GM18526 (cell line): ENCODE data around the gene YBX2.

ENCODE experiments used
- POLR2A ChIP-seq: IDR thresholded peaks from 3 replicates; pipeline ENCODE4 v1.6.1; 2011; ENCODE audit not compliant: insufficient read length; ENCODE audit errors: extremely low read depth

Gene YBX2

DNA sequence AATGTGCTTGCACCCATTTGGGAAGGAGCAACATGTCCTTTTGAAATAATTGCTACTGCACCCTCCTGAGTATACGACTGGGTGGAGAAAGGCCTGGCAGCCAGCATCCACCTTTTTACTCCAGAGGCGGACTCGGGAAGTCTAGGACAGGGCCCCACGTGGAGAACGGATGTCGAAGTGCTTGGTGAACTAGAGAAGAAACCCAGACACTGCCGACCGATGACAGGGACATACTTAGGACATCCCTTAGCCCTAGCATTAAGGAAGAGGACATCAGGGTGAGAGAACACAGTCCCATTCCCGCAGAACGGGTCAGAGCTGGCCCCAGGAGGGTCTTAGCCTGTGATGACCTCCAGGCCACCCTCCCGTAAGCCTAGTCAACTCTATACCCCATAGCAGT, 3.8 kb downstream of the YBX2 start:
- no peak for TF ChIP-seq POLR2A

DNA sequence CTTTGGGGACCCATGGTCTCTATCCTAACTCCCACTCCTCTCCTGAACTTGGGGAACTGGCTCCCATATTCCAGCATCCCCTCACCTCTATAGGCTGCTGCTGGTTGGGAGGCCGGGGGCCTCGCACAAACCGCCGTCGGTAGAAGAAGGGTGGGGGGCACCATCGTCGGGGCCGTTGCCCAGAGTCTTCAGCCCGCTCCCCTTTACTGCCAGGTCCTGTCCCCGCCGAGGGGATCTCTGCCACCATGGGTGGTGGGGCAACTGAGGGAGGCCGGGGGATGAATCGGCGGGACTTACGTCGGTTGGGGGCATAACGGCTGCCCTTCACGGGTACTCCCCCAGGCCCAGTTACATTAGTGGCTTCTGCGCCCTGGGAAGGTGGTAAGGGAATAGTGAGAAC, 4.3 kb downstream of the YBX2 start:
- TF ChIP-seq POLR2A: no peak

DNA sequence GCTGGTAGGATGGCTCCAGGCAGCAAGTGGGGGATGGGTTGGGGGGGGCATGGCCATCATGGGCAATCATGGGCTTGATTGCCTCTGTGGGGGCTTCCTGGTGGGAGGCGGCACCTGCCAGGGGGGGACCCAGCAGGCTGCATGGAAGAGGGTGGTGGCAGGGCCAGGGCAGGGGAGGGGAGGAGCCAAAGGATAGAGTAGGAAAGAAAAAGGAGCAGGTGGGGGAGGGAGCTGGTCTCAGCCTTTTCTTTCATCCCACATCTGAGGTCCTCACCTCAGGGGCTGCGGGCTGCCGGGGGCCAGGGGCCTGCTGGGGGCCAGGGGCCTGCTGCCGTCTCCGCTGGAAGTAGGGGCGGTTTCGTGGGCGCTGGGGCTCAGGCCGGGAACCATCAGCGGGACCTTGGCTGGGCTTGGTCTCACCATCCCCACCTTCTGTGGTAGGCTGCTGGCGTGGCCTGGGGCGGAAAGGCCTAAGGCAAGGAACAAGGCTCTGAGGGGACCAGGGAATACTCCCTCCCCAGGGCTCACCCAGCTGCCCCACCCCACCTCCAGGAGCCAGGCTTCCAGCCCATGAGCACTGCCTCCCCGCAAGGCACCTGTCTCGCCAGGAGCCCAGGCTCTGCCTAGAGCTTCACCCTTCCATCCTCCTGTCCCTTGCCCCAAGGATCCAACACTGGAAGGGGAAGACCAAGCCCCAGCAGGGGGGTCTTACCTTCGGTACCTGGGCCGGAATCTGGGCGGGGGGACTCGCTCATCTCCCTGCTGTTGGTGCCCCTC, 5.0 kb downstream of the YBX2 start:
- TF ChIP-seq POLR2A: no peak

DNA sequence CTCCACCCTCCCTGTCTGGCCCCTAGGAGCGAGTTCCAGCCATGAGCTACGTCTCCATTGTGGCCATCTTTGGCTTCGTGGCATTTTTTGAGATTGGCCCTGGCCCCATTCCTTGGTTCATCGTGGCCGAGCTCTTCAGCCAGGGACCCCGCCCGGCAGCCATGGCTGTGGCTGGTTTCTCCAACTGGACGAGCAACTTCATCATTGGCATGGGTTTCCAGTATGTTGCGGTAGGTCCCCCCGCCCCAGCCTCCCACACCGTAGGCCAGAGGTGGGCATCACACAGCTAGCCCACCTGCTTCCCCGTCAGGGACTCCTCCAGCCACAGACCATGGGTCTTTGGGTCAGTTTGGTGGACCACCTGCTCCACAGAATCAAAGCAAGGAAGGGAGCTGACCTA, 8.8 kb downstream of the YBX2 start:
- TF ChIP-seq POLR2A: no peak

DNA sequence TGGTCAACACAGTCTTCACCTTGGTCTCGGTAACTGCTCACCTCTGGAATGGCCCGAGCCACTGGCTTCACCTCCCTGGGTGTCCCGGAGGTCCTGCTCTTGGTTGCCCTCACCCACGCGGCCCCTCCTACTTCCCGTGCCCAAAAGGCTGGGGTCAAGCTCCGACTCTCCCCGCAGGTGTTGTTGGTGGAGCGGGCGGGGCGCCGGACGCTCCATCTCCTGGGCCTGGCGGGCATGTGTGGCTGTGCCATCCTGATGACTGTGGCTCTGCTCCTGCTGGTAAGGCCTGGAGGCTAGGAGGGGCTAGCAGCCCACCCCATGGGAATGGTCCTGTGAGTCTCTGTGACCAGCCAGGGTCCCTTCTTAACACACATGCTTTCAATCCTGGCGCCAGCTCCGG, 9.5 kb downstream of the YBX2 start:
- TF ChIP-seq POLR2A: no peak

DNA sequence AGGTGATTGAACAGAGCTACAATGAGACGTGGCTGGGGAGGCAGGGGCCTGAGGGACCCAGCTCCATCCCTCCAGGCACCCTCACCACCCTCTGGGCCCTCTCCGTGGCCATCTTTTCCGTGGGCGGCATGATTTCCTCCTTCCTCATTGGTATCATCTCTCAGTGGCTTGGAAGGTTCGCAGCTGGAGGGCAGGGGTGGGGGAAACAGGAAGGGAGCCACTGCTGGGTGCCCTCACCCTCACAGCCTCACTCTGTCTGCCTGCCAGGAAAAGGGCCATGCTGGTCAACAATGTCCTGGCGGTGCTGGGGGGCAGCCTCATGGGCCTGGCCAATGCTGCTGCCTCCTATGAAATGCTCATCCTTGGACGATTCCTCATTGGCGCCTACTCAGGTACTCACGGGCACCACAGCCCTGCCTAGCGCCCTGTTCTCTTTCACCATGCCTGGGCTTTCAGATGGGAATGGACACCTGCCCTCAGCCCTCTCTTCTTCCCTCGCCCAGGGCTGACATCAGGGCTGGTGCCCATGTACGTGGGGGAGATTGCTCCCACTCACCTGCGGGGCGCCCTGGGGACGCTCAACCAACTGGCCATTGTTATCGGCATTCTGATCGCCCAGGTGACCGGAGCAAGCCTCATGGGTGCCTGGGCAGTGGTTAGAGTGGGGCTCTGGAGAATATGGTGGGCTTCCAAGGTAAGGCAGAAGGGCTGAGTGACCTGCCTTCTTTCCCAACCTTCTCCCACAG, 10.8 kb downstream of the YBX2 start:
- no peak for TF ChIP-seq POLR2A

DNA sequence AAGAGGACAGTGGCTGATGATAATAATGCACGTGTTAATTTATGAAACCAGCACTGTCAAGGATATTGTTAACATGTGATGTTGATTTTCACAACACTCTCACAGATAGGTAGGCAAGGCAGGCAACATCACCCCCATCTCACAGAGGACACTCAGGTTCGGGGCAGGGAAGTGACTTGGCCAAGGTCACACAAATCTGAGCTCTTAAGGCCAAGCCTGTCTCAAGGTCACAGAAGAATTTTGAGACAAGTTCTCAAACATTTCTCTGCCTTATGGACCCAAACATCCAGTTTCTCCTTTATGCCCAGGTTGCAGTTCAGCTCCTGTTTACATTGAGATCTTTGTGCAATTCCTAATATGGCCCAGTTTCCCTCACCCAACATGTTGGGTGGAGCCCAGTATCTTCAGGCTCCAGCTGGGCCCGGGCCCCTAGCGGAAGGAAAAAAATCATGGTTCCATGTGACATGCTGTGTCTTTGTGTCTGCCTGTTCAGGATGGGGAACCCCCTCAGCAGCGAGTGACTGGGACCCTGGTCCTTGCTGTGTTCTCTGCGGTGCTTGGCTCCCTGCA, 11.6 kb downstream of the YBX2 start:
- TF ChIP-seq POLR2A: no peak

DNA sequence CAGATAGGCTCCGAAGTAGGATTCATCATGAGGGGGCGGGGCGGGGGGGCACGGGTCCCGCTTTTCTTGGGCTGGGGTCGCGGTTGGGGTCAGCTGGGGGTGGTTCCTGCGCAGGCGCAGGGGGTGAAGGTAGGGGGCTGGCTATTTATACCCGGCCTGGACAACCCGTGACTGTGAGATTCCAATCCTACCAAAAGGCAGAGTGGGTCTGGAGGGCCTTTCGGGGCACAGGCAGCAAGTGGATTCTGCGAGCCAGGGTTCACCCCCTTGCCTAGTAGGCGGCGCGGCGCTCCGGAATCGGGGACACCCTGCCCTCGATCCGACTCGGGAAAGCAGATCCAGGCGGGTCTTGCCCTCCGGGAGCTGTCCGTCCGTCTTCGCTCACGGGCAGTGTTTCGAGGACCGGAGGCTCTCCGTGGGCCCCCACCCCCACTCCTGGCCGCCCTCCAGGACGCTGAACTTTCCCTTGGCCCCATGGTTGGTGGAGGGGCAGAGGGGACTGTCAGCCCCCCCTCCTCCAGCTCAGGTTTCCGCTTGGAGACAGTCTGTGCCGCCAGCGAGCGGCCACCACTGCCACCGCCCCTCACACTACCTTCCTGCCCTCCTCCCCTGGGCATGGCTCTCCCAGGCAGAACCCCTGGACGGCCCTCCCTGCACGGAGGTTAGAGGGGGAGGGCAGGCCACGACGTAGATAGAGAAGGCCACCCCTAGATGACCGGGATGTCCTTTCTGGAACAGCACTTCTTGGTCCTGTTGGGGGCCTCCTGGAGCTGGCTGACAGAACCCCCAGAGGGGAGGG, 12.3 kb downstream of the YBX2 start:
- no peak for TF ChIP-seq POLR2A

DNA sequence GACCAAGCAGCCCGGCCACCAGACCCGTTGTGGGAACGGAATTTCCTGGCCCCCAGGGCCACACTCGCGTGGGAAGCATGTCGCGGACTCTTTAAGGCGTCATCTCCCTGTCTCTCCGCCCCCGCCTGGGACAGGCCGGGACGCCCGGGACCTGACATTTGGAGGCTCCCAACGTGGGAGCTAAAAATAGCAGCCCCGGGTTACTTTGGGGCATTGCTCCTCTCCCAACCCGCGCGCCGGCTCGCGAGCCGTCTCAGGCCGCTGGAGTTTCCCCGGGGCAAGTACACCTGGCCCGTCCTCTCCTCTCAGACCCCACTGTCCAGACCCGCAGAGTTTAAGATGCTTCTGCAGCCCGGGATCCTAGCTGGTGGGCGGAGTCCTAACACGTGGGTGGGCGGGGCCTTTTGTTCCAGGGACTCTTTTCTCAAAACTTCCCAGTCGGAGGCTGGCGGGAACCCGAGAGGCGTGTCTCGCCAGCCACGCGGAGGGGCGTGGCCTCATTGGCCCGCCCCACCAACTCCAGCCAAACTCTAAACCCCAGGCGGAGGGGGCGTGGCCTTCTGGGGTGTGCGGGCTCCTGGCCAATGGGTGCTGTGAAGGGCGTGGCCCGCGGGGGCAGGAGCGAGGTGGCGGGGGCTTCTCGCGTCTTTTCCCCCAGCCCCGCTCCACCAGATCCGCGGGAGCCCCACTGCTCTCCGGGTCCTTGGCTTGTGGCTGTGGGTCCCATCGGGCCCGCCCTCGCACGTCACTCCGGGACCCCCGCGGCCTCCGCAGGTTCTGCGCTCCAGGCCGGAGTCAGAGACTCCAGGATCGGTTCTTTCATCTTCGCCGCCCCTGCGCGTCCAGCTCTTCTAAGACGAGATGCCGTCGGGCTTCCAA, 13.1 kb downstream of the YBX2 start, which contains the start of gene SLC2A4:
Gene SLC2A4 (plus strand): TSS at position 645 of the 879 bp plus-strand sequence. CDS start 217 bp downstream, at position 862.
- no peak for TF ChIP-seq POLR2A

DNA sequence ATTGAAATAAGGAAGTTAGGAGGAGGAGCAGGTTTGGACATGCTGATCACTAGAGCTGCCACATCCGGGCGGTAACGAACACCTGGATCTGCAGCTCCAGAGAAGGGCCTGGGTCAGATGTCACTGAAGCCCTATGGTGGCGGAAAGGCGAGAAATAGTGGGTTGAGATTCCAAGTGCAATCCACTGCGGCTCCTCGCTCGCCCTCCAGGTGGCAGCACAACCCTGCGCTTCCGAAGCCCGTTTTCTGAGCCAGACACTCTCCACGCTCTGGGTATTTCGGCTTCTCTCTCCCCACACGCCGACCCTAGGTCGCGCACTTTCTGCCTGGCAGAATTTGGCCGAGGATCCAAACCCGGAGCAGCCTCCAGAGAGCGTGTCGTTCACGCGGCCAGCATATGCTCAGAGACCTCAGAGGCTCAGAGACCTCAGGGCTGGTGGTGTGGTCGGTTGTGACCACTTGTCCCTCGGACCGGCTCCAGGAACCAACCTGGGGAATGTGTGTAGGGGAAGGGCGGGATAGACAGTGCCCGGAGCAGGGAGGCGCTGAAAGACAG, 13.8 kb downstream of the YBX2 start:
- no peak for TF ChIP-seq POLR2A

DNA sequence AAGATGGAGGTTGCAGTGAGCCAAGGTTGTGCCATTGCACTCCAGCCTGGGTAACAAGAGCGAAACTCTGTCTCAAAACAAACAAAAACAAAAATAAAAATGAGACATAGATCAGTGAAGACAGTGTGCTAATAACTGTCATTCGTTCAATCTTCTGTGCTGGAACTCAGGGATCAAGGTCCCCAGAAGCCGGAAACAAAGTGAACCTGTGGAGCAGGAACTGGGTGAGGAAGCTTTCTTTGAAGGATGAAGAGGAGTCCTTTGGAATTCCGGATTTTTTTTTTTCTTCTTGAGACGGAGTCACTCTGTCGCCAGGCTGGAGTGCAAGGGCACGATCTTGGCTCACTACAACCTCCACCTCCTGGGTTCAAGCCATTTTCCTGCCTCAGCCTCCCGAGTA, 15.0 kb downstream of the YBX2 start:
- TF ChIP-seq POLR2A: no peak

DNA sequence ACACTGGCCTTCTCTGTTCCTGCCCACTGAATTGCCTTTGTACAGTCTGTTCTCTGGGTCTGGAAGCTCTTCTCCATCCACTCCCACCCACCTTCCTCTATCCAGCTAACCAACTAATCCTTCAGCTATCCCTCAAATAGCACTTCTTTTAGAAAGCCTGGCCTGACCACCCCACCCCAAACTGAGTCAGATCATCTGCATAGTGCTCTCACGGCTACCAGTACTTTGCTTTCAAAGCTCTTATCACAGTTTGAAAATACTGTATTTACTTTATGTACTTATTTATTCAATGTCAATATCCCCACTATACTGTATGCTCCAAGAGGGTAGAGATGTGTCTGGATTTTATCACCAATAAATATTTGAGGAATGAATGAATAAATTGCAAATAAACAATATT, 27.7 kb downstream of the YBX2 start:
- no peak for TF ChIP-seq POLR2A

DNA sequence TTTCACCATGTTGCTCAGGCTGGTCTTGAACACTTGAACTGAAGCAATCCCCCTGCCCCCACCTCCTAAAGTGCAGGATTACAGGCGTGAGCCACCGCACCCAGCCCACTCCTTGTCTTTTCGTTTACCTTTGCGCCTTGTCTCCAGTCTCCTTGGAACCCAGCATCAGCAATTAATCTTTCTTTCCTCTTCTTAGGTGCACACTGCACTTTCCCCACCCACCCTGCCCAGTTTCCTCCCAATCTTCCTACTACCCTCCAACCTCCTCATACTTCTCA, 30.7 kb downstream of the YBX2 start:
- TF ChIP-seq POLR2A: no peak

DNA sequence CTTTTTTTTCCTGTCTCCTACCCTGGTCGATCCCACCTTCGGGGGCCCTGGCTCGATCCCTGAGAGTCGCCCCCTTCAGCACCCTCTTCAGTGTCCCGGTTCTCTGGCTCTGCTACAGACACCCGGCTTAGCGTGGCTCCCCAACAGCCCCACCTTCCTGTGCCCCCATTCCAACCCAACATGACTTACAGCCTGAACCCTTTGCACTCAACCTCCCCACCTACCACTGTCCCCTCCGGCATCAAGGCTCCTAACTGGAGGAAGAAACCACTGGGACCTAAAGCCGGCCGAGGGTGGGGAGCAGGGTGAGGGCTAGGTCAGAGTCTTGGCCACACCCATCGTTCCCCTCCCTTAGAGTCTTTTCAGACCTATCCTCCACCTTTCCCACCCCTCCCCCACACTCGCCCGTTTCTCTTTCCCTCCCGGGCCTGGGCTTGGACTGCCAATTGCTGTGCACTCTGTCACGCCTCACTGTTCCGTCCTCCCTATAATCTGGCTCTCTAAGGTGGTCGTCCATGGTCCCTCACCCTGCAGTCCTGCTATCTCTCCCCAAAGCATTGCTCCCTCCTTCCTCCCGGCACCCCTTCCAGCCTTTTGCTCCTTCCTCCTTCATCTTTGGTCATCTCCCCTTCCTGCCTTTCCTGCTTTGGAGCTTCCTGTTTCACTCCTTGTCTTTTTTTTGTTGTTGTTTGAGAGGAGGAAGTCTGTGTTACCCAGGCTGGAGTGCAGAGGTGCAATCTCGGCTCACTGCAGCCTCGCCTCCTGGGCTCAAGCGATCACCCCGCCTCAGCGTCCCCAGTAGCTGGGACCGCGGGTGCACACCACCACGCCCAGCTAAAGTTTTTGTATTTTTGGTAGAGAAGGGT, 31.3 kb downstream of the YBX2 start:
- no peak for TF ChIP-seq POLR2A
